KOPT-K1 (cell line): ENCODE measurements around the gene WDR77.

Experiments
- H3K27ac ChIP-seq: fragments of 200-600 bp; sonication (generic); 2 replicates; pipeline ENCODE4 v1.5.1; 2016; ENCODE audit warnings: antibody characterized with exemption, mild to moderate bottlenecking, low read depth, low read length; ENCODE audit not compliant: poor library complexity, severe bottlenecking
- H3K36me3 ChIP-seq: fragments of 200-600 bp; sonication (generic); 2 replicates; pipeline ENCODE4 v1.5.1; 2017; ENCODE audit warnings: antibody characterized with exemption, mild to moderate bottlenecking, low read length, moderate library complexity; ENCODE audit not compliant: insufficient read depth
- H3K9me3 ChIP-seq: fragments of 200-600 bp; sonication (generic); 2 replicates; pipeline ENCODE4 v1.5.1; 2017; ENCODE audit warnings: antibody characterized with exemption, low read length, mild to moderate bottlenecking; ENCODE audit not compliant: insufficient read depth, poor library complexity, severe bottlenecking

WDR77 gene

GRCh38 chr1:111448918-111449702 is at the start of gene WDR77, which contains the start of gene ATP5PB:
TSS of gene WDR77 (minus strand) at chr1:111449256. CDS start at chr1:111449169, 87 bp downstream.
TSS of gene ATP5PB (plus strand) at chr1:111449464. CDS start at chr1:111449542, 78 bp downstream.
- H3K27ac ChIP-seq, result peak within 1 kb of the TSS; percentile 85
- H3K36me3 ChIP-seq, result peaks cover 71% of the 10 kb centered on the region
- no peaks in the 10 kb centered on the region for H3K9me3 ChIP-seq

- Histone ChIP-seq H3K27ac (no peak overlapping the region), H3K36me3 (no peaks in the 10 kb centered on the region), H3K9me3 (peaks cover 4% of the 10 kb centered on the region)
These were observed 48.5 kb upstream of the WDR77 start for GRCh38 chr1:111497592-111497991.

- Histone ChIP-seq H3K9me3 (peaks cover 4% of the 10 kb centered on the region), H3K36me3 (no peaks in the 10 kb centered on the region), H3K27ac (no peak overlapping the region)
These were observed 47.3 kb upstream of the WDR77 start for GRCh38 chr1:111496398-111496797.

GRCh38 chr1:111491070-111491469 is 42.0 kb upstream of the WDR77 start:
- Histone ChIP-seq H3K9me3 (no peaks in the 10 kb centered on the region), H3K27ac (no peak overlapping the region), H3K36me3 (no peaks in the 10 kb centered on the region)

- H3K36me3 ChIP-seq, result no peaks in the 10 kb centered on the region
- no peak overlapping the region for H3K27ac ChIP-seq
- H3K9me3 ChIP-seq, result no peaks in the 10 kb centered on the region
These were observed 41.2 kb upstream of the WDR77 start for GRCh38 chr1:111490220-111490619.

- Histone ChIP-seq H3K27ac (no peak overlapping the region), H3K36me3 (no peaks in the 10 kb centered on the region), H3K9me3 (no peaks in the 10 kb centered on the region)
These were observed 40.5 kb upstream of the WDR77 start for GRCh38 chr1:111489604-111490003.

GRCh38 chr1:111488669-111489068 is 39.6 kb upstream of the WDR77 start:
- Histone ChIP-seq H3K36me3 (no peaks in the 10 kb centered on the region), H3K9me3 (no peaks in the 10 kb centered on the region), H3K27ac (no peak overlapping the region)

GRCh38 chr1:111487133-111487532 is 38.1 kb upstream of the WDR77 start:
- no peak overlapping the region for H3K27ac ChIP-seq
- H3K9me3 ChIP-seq, result no peaks in the 10 kb centered on the region
- no peaks in the 10 kb centered on the region for H3K36me3 ChIP-seq

GRCh38 chr1:111486431-111486830 is 37.4 kb upstream of the WDR77 start:
- Histone ChIP-seq H3K9me3 (no peaks in the 10 kb centered on the region), H3K27ac (no peak overlapping the region), H3K36me3 (no peaks in the 10 kb centered on the region)

GRCh38 chr1:111484391-111485026 is 35.5 kb upstream of the WDR77 start:
- Histone ChIP-seq H3K9me3 (no peaks in the 10 kb centered on the region), H3K36me3 (no peaks in the 10 kb centered on the region), H3K27ac (no peak overlapping the region)

- no peaks in the 10 kb centered on the region for H3K9me3 ChIP-seq
- H3K27ac ChIP-seq, result no peak overlapping the region
- no peaks in the 10 kb centered on the region for H3K36me3 ChIP-seq
These were observed 34.8 kb upstream of the WDR77 start for GRCh38 chr1:111483876-111484275.

GRCh38 chr1:111483166-111483565 is 34.1 kb upstream of the WDR77 start:
- Histone ChIP-seq H3K9me3 (no peaks in the 10 kb centered on the region), H3K36me3 (no peaks in the 10 kb centered on the region), H3K27ac (no peak overlapping the region)

GRCh38 chr1:111481387-111482221 is 32.5 kb upstream of the WDR77 start:
- H3K9me3 ChIP-seq, result no peaks in the 10 kb centered on the region
- H3K27ac ChIP-seq, result no peak overlapping the region
- no peaks in the 10 kb centered on the region for H3K36me3 ChIP-seq

GRCh38 chr1:111480674-111481073 is 31.6 kb upstream of the WDR77 start:
- no peak overlapping the region for H3K27ac ChIP-seq

GRCh38 chr1:111476761-111477309 is 27.8 kb upstream of the WDR77 start:
- Histone ChIP-seq H3K9me3 (no peaks in the 10 kb centered on the region), H3K36me3 (no peaks in the 10 kb centered on the region), H3K27ac (peak overlapping the region; percentile 86)

More at GRCh38 chr1:111480674-111481073, 31.6 kb upstream of the WDR77 start:
- Histone ChIP-seq H3K9me3 (no peaks in the 10 kb centered on the region), H3K36me3 (no peaks in the 10 kb centered on the region)
